HG02642 (cell line): ENCODE results near the gene ADAM29.
A peak's percentile ranks its signal among the peaks of the same experiment; 100 is the strongest.
"Not testable (repeated sequence)": the region's sequence is repeated elsewhere in the genome, so short reads cannot be mapped to it uniquely, and the experiment has no call there.

Experiments used
- ATAC-seq: cut with Tn5 transposase; IDR thresholded peaks from one replicate; pipeline ENCODE4 v1.9.1; 2021; ENCODE audit warnings: mild to moderate bottlenecking; ENCODE audit not compliant: unreplicated experiment, poor library complexity

ADAM29 gene

DNA sequence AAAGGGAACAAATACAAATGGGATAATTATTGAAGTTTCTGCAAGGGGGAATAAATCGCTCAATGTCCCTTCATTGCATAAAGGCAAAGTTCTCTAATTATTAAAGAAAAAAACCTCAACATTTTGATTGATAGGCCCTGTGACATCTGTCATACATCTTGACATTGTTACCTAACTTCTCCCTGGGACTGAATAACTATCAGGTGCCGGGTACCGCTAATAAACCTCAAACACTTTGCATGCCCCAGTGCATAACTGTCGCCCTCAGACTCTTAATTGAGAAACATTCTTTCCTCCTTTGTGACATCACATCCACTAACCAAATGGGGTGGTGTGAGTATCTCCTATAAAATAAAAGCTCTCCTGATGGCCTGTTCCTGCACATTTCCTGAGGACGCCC, at the start of gene ADAM29:
Gene ADAM29, plus strand, starts transcription at position 301 of the 400 bp plus-strand sequence. CDS start 57,168 bp downstream, outside the sequence.
- no peak for ATAC-seq

DNA sequence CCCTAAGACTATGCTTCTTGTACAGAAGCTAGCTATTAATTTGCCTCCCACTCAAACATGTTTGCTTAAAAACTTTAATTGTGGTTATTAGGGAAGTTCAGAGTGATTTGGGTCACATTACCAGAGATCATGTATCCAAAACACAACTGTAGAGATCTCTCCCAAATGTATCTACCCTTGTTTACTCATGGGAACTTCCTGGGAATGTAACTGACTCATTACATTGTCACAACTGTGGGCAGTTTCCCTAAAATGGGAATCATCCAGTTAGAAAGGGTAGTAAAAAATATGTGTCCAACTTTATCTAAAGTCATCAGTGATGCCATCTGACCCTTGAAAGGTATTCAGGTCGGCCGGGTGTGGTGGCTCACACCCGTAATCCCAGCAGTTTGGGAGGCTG, 48.8 kb upstream of the ADAM29 start:
- no peak for ATAC-seq

DNA sequence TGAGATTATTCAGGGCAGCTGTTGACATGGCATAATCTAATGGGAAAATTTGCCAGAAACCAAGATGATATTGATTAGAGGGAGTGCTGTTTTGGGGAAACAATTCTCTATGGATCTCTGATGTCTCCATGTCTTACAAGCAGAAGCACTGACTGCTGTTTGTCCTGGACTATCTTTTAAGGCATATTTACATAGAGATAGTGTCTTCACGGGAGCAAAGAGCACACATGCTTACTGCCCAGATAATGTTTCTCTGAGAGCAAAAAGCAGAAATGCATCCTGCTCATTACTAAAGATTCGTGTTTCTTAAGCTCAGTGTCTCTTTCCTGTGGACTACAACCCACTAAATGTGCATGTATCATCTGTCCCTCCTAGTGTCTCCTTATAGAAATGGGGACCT, 47.8 kb upstream of the ADAM29 start:
- no peak for ATAC-seq

DNA sequence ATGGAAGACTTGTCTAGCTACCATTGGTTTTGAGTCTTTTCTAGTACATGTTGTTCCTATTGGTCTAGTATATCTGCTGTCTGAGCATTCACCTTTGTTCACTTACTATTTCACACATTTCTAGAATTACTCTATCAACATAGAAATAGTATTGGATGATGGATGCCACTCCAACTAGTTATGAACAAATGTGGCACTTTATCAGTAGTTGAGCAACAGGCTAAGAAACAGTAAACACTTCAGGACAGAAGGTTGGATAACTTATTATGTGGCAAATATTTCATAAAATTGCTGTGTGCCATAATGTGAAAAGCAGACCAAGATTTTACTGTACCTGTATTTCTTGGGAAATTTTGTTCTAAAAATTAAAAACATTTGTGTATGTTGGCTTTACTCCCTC, 46.8 kb upstream of the ADAM29 start:
- ATAC-seq: no peak

DNA sequence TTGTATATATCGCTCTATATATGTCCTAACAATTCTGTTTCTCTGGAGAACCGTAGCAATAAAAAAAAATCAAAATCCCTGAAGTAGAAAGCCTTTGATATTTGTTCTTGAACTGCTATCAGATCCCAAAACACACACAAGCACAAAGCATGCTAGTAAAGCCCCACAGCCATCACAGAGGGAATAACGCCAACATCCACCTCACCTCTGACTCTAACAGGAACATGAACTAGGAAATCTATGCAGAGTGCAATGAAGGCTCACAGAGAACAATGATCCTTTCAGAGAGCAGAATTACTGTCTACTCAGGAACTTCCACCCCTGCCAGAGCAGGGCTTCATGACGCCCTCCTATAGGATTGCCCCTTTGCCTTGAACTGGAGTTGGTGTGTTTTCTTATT, 45.0 kb upstream of the ADAM29 start:
- not testable (repeated sequence) for ATAC-seq

DNA sequence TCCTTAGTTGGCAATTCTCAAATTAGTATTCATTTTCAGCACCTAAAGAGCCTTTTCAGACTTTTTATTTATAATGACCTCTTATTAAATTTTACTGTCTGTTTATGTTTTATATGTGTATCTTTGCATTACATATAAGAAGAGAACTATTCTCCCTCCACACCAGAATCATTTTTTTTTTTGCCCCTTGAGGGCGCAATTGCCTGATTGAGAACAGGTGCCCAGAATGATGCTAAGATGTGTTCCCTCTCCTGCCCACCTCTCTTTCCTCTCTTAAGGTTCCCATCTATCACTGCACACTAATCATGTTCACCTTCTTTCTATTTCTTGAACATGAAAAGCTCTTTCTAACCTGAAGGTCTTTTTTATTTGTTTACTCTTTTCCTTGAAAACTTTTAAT, 44.2 kb upstream of the ADAM29 start:
- ATAC-seq: peak; percentile 46

DNA sequence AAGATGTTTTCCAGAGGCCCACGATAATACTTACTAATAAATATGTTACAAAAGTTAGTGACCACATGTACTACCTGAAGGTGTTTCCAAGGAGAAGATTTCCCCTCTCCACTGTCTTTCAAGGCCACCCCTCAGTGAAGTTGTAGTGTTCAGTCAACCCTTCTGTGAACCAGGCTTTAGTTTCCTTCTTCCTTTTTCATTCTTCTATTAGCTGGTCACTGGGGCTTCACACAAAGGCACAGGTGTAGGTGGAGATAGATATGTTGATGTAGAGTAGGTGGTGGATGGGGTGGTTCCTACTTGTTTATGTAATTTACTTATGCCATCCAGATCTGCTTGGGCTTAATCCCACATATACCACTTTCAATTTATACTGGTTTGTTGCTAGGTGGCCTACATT, 43.3 kb upstream of the ADAM29 start:
- ATAC-seq: no peak

DNA sequence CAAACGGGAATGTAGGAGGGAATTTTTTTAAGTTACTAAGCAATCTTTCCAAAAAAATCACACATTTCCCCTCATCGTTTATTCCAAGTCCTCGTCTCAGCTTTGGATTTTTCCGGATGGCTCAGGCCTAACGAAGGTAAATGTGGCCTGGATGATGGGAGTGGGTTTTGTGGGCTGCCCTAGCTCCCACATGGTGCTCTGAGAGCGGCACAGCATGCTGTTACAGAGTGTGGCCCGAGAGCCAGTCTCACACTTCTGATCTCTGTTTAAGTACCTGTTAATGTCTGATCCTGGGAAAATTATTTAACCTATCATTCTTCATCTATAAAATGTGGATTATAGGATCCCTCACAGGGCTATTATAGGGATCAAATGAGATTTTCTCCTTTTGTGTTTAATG, 38.2 kb upstream of the ADAM29 start:
- ATAC-seq: no peak

DNA sequence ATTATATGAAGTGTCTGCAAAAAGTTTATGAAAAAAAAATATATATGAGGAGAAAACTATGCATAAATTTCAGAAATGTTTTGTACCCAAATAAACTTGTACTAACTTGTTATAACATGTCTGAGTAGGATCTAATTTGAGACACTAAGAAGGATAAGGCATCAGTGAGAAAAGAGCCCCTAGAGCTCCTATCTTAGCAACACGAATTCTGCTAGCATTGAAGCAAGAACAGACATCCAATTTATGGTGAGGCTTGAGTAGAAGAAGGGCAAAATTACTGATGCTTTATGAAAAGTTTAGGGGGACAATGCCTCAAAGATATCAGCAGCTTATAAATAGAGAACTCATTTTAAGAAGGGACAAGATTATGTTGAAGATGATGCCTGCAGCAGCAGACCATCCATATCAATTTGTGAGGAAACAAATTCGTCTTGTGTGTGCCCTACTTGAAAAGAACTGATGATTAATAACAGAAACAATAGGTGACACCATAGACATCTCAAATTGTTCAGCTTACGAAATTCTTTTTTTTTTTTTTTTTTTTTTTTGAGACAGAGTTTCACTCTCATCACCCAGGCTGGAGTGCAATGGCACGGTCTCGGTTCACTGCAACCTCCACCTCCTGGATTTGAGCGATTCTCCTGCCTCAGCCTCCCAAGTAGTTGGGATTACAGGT, 35.7 kb upstream of the ADAM29 start:
- no peak for ATAC-seq

DNA sequence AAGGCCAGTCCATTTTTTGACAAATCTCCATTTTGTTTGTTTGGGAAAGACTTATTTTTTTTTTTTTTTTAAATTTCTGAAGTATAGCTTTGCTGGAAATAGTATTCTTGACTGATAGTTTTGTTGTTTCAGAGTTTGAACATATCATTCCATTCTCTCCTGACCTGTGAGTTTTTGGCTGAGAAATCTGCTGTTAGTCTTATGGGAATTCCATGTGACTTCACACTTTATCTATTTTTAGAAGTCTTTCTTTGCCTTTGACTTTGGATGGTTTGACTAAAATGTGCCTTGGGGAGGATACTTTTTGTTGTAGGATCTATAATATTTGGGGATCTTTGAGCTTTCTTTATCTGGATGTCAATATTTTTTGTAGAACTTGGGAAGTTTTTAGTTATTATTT, 10.7 kb upstream of the ADAM29 start:
- ATAC-seq: no peak

DNA sequence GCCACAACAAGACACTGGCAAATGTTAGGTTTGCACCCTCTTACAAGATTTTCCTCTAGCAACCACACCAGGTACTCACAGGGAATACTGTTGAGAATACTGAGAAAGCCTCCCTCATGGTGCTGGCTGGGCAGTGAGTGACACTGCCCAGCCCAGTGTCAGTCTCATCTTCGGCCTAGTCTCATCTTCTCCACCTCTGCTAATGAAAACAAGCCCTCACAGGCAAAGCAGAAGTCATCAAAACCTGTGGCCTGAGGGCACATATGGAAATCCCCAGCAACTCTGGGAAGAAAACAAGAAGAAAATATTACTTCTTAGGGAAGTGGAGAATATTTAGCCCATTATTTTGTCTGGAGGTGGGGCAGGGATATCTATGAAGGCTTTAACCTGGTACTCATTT, 7.9 kb upstream of the ADAM29 start:
- no peak for ATAC-seq

DNA sequence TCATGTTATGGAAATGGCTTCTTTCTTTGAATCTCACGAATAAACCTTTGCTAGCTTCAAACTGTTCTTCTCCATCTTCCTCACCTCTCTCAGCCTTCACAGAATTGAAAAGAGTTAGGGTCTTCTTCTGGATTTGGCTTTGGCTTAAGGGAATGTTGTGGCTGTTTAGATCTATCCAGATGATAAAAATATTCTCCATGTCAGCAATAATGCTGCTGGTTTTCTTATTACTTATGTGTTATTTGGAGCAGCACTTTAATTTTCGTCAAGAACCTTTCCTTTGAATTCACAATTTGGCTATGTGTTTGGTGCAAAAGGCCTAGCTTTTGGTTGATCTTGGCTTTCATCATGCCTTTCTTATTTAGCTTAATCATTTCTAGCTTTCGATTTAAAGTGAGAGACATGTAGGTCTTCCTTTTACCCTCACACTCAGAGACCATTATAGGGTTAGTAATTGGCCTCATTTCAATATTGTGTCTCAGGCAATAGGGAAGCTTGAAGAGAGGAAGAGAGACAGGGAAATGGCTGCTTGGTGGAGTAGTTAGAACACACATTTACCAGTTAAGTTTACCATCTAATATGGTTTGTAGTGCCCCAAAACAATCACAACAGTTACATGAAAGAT, 5.1 kb upstream of the ADAM29 start:
- no peak for ATAC-seq

DNA sequence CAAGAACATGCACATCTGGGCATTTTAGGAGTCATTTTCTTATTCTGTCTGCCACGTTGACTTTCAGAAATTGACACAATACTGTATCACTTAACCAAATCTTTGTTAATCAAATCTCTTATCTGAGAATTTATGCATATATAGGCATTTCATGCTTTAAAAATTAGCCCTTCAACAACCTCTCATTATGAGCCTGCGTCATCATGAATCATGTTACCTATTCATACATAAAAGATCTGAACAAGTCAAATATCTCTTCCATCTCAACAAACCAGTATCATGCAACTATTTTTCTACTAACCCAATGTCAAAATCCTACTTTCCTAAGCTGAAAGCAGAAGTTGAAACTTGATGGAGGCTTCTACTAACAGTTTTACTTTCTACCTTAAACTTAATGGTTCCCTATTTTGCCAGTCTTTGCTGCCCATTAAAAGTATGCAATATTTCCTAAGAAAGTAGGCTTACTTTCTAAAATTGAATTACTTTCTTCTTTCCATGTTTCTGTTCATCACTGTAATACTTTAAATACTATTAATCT, 1.8 kb downstream of the ADAM29 start:
- no peak for ATAC-seq

DNA sequence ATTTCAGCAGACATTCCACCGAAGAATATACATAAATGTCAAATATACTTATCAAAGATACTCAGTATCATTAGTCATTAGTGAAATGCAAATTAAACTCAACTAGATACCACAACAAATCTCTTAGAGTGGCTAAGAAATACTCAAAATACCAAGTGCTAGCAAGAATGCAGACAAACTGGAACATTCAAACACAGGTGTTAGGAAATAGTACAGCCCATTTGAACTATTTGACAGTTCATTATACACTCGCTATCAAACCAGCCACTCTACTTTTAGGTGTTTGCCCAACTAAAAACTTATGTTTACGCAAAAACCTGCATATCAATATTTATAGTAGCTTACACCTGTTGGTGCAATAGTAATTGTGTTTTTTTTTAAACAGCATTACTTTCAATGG, 8.8 kb downstream of the ADAM29 start:
- no peak for ATAC-seq

DNA sequence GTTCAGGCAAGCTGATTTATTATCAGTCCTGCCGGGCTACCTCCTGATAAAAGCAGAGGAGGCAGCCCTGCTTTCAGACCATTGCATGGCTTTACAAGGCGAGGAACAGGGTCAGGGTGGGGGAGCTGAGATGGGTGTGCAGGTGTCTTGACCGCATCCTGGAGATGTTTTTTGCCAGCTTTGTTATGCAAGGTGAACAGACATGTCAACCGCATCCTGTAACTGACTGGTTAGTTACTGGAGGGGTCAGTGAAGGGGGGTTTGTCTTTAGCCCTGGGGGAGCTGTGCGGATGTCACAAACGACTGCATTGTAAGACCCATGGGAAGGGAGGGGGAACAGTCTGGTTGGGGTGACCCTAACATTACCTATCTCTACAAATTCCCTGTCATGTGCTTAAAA, 10.0 kb downstream of the ADAM29 start:
- peak; percentile 49 for ATAC-seq

DNA sequence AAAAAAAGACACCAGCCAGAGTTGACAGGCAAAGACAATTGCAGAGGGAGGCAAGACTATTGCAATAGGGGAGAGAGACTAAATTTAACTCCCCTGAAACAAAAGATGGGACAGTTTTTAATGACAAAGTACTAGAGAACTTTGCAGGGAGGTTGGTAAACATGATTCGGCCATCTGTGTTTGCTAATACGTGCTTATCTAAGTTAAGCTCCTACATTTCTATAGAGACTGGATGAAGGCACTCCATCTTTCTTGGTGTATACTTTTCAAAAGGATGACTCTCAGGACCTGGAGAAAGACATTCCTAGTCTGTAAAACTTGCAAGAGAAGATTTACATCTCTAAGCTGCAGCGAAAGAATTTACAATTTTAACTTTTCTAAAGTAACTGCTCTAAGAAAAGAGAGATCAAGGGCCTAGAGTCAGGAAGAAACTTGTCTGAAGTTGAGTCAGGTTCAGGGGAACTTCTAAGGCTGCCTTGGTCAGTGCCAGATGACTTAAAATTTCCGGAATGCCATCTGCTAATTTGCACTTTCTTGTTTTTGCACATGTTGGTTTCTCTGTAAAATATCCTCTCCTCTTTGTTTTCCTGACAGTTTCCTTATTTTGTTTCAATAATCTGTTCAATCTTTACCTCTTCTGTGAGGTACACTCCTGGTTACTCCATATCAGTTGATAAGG, 10.6 kb downstream of the ADAM29 start:
- ATAC-seq: no peak

DNA sequence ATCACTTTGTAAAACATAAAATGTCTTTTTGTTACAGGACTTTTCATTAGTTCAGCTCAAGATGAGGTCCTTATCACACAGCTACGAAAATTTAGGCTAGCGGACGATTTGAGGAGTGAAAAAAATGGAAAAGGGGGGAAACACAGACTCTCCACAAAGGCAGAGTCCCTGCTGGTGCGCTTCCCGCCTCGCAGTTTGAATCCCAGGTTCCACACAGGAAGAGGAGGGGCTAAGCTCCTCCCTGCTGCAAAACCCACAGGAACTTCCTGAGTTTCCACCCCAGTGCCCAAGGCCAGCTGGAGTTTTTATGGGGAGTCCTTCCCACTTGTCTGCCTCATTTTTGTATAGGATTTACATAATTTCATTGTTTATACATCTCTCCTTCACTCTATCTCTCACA, 11.2 kb downstream of the ADAM29 start:
- no peak for ATAC-seq

DNA sequence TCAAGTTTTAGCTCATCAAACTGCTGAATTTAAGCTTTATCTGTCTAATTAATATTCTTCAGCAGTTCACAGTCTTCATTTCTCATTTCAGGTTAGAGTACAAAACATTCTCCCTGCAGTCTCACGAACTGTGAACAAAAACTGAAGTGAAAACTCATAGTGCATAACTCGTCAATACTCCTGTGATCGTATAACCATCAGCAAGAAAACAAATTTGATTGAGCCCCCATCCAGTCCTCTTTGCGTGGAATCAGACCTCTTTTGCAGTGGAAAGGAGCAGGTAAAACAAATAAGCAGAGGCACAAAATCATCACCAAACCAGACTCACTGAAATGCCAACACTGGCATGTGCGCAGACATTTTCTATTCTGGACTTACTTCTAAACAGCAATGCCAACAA, 12.7 kb downstream of the ADAM29 start:
- ATAC-seq: no peak

DNA sequence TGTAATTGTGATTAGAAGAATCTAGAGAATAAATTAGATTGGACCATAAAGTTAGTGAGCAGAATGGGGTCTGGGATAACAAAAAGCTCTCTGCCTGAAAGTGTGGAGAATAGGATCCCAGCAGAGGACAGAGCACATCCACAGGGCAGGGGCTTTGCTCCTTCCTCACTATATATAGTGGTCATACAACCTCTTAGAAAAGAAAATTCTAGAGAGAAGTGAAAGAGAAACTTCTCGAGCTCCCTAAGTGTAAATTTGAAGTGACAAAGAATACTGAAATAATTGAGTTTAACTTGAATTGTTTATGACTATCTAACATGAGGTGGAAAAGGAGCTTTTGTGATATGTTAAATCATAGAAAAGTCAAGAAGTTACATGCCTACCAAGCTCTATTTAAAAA, 14.9 kb downstream of the ADAM29 start:
- ATAC-seq: no peak

DNA sequence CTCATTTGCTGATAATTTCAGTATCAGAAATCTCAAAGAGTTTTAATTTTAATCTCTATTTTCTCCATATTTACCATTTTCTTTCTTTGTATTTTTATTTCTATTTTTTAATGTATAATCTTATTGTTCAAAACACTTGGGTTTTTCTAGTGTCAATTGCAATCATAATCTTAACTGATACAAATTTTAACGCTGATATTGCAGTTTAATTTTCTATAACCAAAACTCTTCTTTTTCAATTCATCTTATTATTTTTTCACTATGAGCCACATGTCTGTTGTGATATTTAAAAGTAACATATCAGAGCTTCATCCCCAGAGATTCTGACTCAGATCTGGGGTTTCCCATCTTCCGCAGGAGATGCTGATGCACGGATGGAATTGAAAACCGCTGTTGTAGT, 16.2 kb downstream of the ADAM29 start:
- no peak for ATAC-seq

DNA sequence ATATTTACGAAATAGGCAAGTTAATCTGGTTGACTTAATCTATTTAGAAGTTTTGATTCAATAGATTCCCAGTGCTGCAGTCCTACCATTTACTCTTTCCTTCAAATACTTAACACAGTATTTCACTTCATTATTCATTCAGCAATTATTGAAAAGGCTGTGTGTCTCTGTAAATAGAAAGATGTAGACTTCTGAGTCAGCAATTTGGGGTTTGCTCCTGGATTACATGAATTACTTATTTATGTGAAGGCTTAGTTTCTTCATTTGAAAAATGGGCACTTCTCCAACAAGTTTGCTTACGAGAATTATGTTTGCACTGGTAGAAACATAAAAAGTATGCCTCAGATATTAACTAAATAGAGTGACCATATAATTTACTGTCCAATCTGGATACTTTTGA, 17.4 kb downstream of the ADAM29 start:
- no peak for ATAC-seq

DNA sequence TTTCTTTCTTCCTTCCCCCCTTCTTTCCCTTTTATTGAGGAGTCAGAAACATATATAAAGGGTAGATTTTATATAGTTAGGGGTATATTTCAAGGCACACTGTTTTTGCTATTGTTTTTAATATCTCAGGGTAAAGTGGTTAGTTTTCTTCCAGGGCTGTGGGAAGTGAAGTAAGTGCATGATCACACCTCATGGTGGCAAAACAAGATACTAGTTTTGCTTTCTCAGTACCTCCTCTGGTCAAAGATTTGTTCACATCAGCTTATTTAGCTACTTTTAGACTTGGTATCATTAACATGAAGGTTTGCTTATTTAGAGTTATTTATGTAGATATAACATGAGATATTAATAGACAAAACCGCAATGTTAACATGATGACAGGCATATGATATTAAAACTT, 21.8 kb downstream of the ADAM29 start:
- no peak for ATAC-seq
